ENCODE results near the gene PCDHGA1.

- TF ChIP-seq CC2D1A (IDR thresholded peaks at IDR 0.05): no peak
- no peak for TF ChIP-seq CAMTA2 (CRISPR knock-in tag; conservative IDR thresholded peaks at IDR 0.05)
- no peak for TF ChIP-seq POLR2A (conservative IDR thresholded peaks at IDR 0.05)
- no peak for TF ChIP-seq ZNF57 (CRISPR knock-in tag; IDR thresholded peaks at IDR 0.05)
- TF ChIP-seq ZFP36 (IDR thresholded peaks at IDR 0.05; ENCODE audit: low read depth, low read length, partially characterized antibody): no peak
- TF ChIP-seq SIN3A (IDR thresholded peaks at IDR 0.05; ENCODE audit: borderline replicate concordance in 2 of 2, control insufficient read depth in 1 of 2, low read depth in 2 of 2, low read length in 2 of 2): no peak
- TF ChIP-seq NRF1 (conservative IDR thresholded peaks at IDR 0.05 in 1 of 2, IDR thresholded peaks at IDR 0.05 in 1 of 2): no peak
- TF ChIP-seq, protein P1, sequence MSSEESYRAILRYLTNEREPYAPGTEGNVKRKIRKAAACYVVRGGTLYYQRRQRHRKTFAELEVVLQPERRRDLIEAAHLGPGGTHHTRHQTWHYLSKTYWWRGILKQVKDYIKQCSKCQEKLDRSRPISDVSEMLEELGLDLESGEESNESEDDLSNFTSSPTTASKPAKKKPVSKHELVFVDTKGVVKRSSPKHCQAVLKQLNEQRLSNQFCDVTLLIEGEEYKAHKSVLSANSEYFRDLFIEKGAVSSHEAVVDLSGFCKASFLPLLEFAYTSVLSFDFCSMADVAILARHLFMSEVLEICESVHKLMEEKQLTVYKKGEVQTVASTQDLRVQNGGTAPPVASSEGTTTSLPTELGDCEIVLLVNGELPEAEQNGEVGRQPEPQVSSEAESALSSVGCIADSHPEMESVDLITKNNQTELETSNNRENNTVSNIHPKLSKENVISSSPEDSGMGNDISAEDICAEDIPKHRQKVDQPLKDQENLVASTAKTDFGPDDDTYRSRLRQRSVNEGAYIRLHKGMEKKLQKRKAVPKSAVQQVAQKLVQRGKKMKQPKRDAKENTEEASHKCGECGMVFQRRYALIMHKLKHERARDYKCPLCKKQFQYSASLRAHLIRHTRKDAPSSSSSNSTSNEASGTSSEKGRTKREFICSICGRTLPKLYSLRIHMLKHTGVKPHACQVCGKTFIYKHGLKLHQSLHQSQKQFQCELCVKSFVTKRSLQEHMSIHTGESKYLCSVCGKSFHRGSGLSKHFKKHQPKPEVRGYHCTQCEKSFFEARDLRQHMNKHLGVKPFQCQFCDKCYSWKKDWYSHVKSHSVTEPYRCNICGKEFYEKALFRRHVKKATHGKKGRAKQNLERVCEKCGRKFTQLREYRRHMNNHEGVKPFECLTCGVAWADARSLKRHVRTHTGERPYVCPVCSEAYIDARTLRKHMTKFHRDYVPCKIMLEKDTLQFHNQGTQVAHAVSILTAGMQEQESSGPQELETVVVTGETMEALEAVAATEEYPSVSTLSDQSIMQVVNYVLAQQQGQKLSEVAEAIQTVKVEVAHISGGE (CRISPR knock-in tag; IDR thresholded peaks at IDR 0.05): no peak
- TF ChIP-seq, protein P2, sequence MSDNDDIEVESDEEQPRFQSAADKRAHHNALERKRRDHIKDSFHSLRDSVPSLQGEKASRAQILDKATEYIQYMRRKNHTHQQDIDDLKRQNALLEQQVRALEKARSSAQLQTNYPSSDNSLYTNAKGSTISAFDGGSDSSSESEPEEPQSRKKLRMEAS (CRISPR knock-in tag; IDR thresholded peaks at IDR 0.05): no peak
These were observed 21.3 kb downstream of the PCDHGA1 start for GRCh38 chr5:141351591-141351990.

Measured in K562 (cell line).